VCaP (cell line): Measurements from ENCODE around the gene DCANP1.

ENCODE experiments used
- H3K27ac ChIP-seq: fragments of 450-650 bp; 2 replicates; pipeline ENCODE4 v1.5.1; 2017
- CTCF ChIP-seq: fragments of 450-650 bp; conservative IDR thresholded peaks from 2 replicates; pipeline ENCODE4 v1.5.1; 2017; ENCODE audit warnings: mild to moderate bottlenecking, moderate library complexity

Gene DCANP1

GRCh38 chr5:135484674-135485086, 37.5 kb upstream of the DCANP1 start:
- no peak overlapping the region for H3K27ac ChIP-seq
- TF ChIP-seq CTCF, result no peak

- TF ChIP-seq CTCF, result no peak
Measured at GRCh38 chr5:135483254-135483653, 36.1 kb upstream of the DCANP1 start.

GRCh38 chr5:135482381-135482933, 35.3 kb upstream of the DCANP1 start:
- no peak overlapping the region for H3K27ac ChIP-seq
- no peak for TF ChIP-seq CTCF

More at GRCh38 chr5:135483254-135483653, 36.1 kb upstream of the DCANP1 start:
- no peak overlapping the region for H3K27ac ChIP-seq

GRCh38 chr5:135481909-135482311, 34.8 kb upstream of the DCANP1 start:
- H3K27ac ChIP-seq, result no peak overlapping the region
- no peak for TF ChIP-seq CTCF

- no peak overlapping the region for H3K27ac ChIP-seq
- TF ChIP-seq CTCF, result no peak
Measured at GRCh38 chr5:135481387-135481786, 34.2 kb upstream of the DCANP1 start.

- no peak overlapping the region for H3K27ac ChIP-seq
- TF ChIP-seq CTCF, result no peak
Measured at GRCh38 chr5:135480511-135480910, 33.4 kb upstream of the DCANP1 start.

- no peak for TF ChIP-seq CTCF
- H3K27ac ChIP-seq, result no peak overlapping the region
Measured at GRCh38 chr5:135478938-135479337, 31.8 kb upstream of the DCANP1 start.

GRCh38 chr5:135477613-135478066, 30.5 kb upstream of the DCANP1 start:
- no peak overlapping the region for H3K27ac ChIP-seq
- no peak for TF ChIP-seq CTCF
